ENCODE measurements around the gene KIF1A.

The KIF1A gene

GRCh38 chr2:240719676-240720545 lies 100.1 kb downstream of the KIF1A start:
- no peak for DNase-seq (ENCODE audit: low read depth)

- no peak for DNase-seq (ENCODE audit: low read depth)
Observed at GRCh38 chr2:240718896-240719490, 101.0 kb downstream of the KIF1A start.

- DNase-seq (ENCODE audit: low read depth): no peak
Observed at GRCh38 chr2:240717681-240718581, 102.1 kb downstream of the KIF1A start.

- DNase-seq (ENCODE audit: low read depth): no peak
Observed at GRCh38 chr2:240717181-240717641, 102.8 kb downstream of the KIF1A start.

GRCh38 chr2:240716130-240716798 lies 103.8 kb downstream of the KIF1A start:
- no peak for DNase-seq (ENCODE audit: low read depth)

- DNase-seq (ENCODE audit: low read depth): no peak
Observed at GRCh38 chr2:240714747-240715725, 105.0 kb downstream of the KIF1A start.

- no peak for DNase-seq (ENCODE audit: low read depth)
Observed at GRCh38 chr2:240713928-240714746, 105.9 kb downstream of the KIF1A start.

- DNase-seq (ENCODE audit: low read depth): no peak
Observed at GRCh38 chr2:240713071-240713927, 106.7 kb downstream of the KIF1A start.

GRCh38 chr2:240712121-240712520 lies 107.9 kb downstream of the KIF1A start:
- DNase-seq (ENCODE audit: low read depth): no peak

GRCh38 chr2:240711701-240712100 lies 108.3 kb downstream of the KIF1A start:
- DNase-seq (ENCODE audit: low read depth): no peak

GRCh38 chr2:240711296-240711695 lies 108.7 kb downstream of the KIF1A start:
- DNase-seq (ENCODE audit: low read depth): no peak

- DNase-seq (ENCODE audit: low read depth): no peak
Observed at GRCh38 chr2:240708457-240708856, 111.6 kb downstream of the KIF1A start.

- no peak for DNase-seq (ENCODE audit: low read depth)
Observed at GRCh38 chr2:240707821-240708220, 112.2 kb downstream of the KIF1A start.

- DNase-seq (ENCODE audit: low read depth): no peak
Observed at GRCh38 chr2:240707043-240707756, 112.8 kb downstream of the KIF1A start.

GRCh38 chr2:240705204-240705791 lies 114.7 kb downstream of the KIF1A start:
- DNase-seq (ENCODE audit: low read depth): no peak

- DNase-seq (ENCODE audit: low read depth): no peak
Observed at GRCh38 chr2:240704651-240705050, 115.4 kb downstream of the KIF1A start.

All from stimulated activated CD8-positive, alpha-beta memory T cell treated with anti-CD3 and anti-CD28 coated beads, Interleukin-7, amount 100 ng/mL, for 24 hours (primary cell).